ENCODE data around the gene HDAC2. TPM values are rescaled to one million over a fixed set of nuclear protein-coding genes. Genes with fewer than 3 reads are reported as not detected.

The HDAC2 gene
- total and polyA plus RNA-seq, 2 donors (not counting 1 experiment from before 2014, with no cell fraction given): 30.8 to 58.3 TPM

GRCh38 chr6:113997116-113997515, 26.2 kb upstream of the HDAC2 start:
- no peak overlapping the region for H3K4me3 ChIP-seq (ENCODE audit: control extremely low read depth in 1 of 5, extremely low read depth in 1 of 5, insufficient read depth in 1 of 5, low read depth in 2 of 5, low read length in 4 of 5)
- WGBS (ENCODE audit: insufficient coverage): no CpG with 5 or more reads among the region's 3 CpGs
- no peaks in the 10 kb centered on the region for H3K27me3 ChIP-seq (replicated peaks in 1 of 4; ENCODE audit: control extremely low read depth in 1 of 4, control insufficient read depth in 3 of 4, insufficient read depth in 4 of 4, low read length in 3 of 4)
- H3K4me1 ChIP-seq (ENCODE audit: control insufficient read depth in 2 of 2, insufficient read depth in 2 of 2, low read length in 2 of 2): no peaks in the 10 kb centered on the region
- H3K9ac ChIP-seq (ENCODE audit: low read length): no peak overlapping the region
- intact Hi-C loops (cut with micrococcal nuclease): no loop called here
- Mint-ChIP-seq H3K27me3 (peaks cover 16% of the 10 kb centered on the region), H3K27ac (no peak overlapping the region), H3K4me3 (no peak overlapping the region), H3K9me3 (ENCODE audit: insufficient read depth) (no peaks in the 10 kb centered on the region), H3K4me1 (no peaks in the 10 kb centered on the region)
- no peak for DNase-seq
- no peaks in the 10 kb centered on the region for H3K9me3 ChIP-seq (ENCODE audit: control extremely low read depth in 1 of 3, control insufficient read depth in 2 of 3, insufficient read depth in 1 of 3, low read length in 2 of 3)
- no peaks in the 10 kb centered on the region for H3K79me2 ChIP-seq (ENCODE audit: control insufficient read depth, insufficient read depth, low read length)
- H3K27ac ChIP-seq (ENCODE audit: low read length in 2 of 2): no peak overlapping the region
- CTCF ChIA-PET: no interaction called here
- POLR2A ChIA-PET: no interaction called here
- no peak for TF ChIP-seq EZH2 (IDR thresholded peaks at IDR 0.05; ENCODE audit: borderline replicate concordance, insufficient read depth, low read depth, low read length, poor library complexity, severe bottlenecking)
- no peak for TF ChIP-seq CTCF (IDR thresholded peaks at IDR 0.05)
- H4K20me1 ChIP-seq (ENCODE audit: control insufficient read depth, insufficient read depth, low read length, poor library complexity, severe bottlenecking): no peaks in the 10 kb centered on the region
- H3K36me3 ChIP-seq (replicated peaks in 1 of 2; ENCODE audit: control extremely low read depth in 1 of 2, control insufficient read depth in 1 of 2, extremely low read depth in 1 of 2, insufficient read depth in 2 of 2, low read length in 1 of 2): no peaks in the 10 kb centered on the region
- ATAC-seq (ENCODE audit: low read depth): no peak
- no peak overlapping the region for H2AFZ ChIP-seq (ENCODE audit: insufficient read depth, low read depth, low read length, poor library complexity, severe bottlenecking)
- H3K4me2 ChIP-seq (replicated peaks; ENCODE audit: low read depth, low read length, poor library complexity, severe bottlenecking): no peak overlapping the region

- no peak overlapping the region for H3K4me2 ChIP-seq (replicated peaks; ENCODE audit: low read depth, low read length, poor library complexity, severe bottlenecking)
- Mint-ChIP-seq H3K9me3 (ENCODE audit: insufficient read depth) (no peaks in the 10 kb centered on the region), H3K27me3 (peaks cover 20% of the 10 kb centered on the region), H3K4me3 (no peak overlapping the region), H3K4me1 (no peaks in the 10 kb centered on the region), H3K27ac (no peak overlapping the region)
- H4K20me1 ChIP-seq (ENCODE audit: control insufficient read depth, insufficient read depth, low read length, poor library complexity, severe bottlenecking): no peaks in the 10 kb centered on the region
- H3K27ac ChIP-seq (ENCODE audit: low read length in 2 of 2): no peak overlapping the region
- H3K4me1 ChIP-seq (ENCODE audit: control insufficient read depth in 2 of 2, insufficient read depth in 2 of 2, low read length in 2 of 2): no peaks in the 10 kb centered on the region
- H3K79me2 ChIP-seq (ENCODE audit: control insufficient read depth, insufficient read depth, low read length): no peaks in the 10 kb centered on the region
- ATAC-seq (ENCODE audit: low read depth): no peak
- no peaks in the 10 kb centered on the region for H3K27me3 ChIP-seq (replicated peaks in 1 of 4; ENCODE audit: control extremely low read depth in 1 of 4, control insufficient read depth in 3 of 4, insufficient read depth in 4 of 4, low read length in 3 of 4)
- no peaks in the 10 kb centered on the region for H3K9me3 ChIP-seq (ENCODE audit: control extremely low read depth in 1 of 3, control insufficient read depth in 2 of 3, insufficient read depth in 1 of 3, low read length in 2 of 3)
- intact Hi-C loops (cut with micrococcal nuclease): no loop called here
- ChIA-PET POLR2A (no interaction called here), CTCF (interaction anchor here (1.2 kb wide), 1 partner anchor 9 kb away, joined by 3 read pairs; no protein-coding TSS in a partner anchor)
- H2AFZ ChIP-seq (ENCODE audit: insufficient read depth, low read depth, low read length, poor library complexity, severe bottlenecking): no peak overlapping the region
- TF ChIP-seq EZH2 (IDR thresholded peaks at IDR 0.05; ENCODE audit: borderline replicate concordance, insufficient read depth, low read depth, low read length, poor library complexity, severe bottlenecking): no peak
- no peak for TF ChIP-seq CTCF (IDR thresholded peaks at IDR 0.05)
- no peak for DNase-seq
- no peak overlapping the region for H3K4me3 ChIP-seq (ENCODE audit: control extremely low read depth in 1 of 5, extremely low read depth in 1 of 5, insufficient read depth in 1 of 5, low read depth in 2 of 5, low read length in 4 of 5)
- WGBS (ENCODE audit: insufficient coverage): 27% methylated on average over 3 of the region's 4 CpGs
- no peaks in the 10 kb centered on the region for H3K36me3 ChIP-seq (replicated peaks in 1 of 2; ENCODE audit: control extremely low read depth in 1 of 2, control insufficient read depth in 1 of 2, extremely low read depth in 1 of 2, insufficient read depth in 2 of 2, low read length in 1 of 2)
- H3K9ac ChIP-seq (ENCODE audit: low read length): no peak overlapping the region
Observed at GRCh38 chr6:113995634-113996033, 24.7 kb upstream of the HDAC2 start.
